K562 (cell line): Measurements from ENCODE around the gene COL15A1. TPM values are rescaled to one million over a fixed set of nuclear protein-coding genes. Genes with fewer than 3 reads are reported as not detected.

ENCODE experiments used
- BACH1 ChIP-seq: fragments of 200-800 bp; sonication (Bioruptor generic); IDR thresholded peaks from 2 replicates; pipeline ENCODE4 v1.6.1; 2016; ENCODE audit warnings: missing genetic modification characterization, missing compliant biosample characterization
- CHD2 ChIP-seq: IDR thresholded peaks from 2 replicates; pipeline ENCODE4 v1.6.1; 2011; ENCODE audit warnings: low read depth, low read length
- FOXA3 ChIP-seq, 2 experiments: fragments of 450-650 bp in 1 of 2; sonication (generic) in 1 of 2; formaldehyde crosslinking; IDR thresholded peaks in 1 of 2; conservative IDR thresholded peaks in 1 of 2; 2 replicates each; pipeline versions ENCODE4 v1.4.0 to v1.8.0; 2020 to 2022; ENCODE audit warnings: mild to moderate bottlenecking in 2 of 2, missing genetic modification reagents in 1 of 2
- L3MBTL2 ChIP-seq: fragments of 450-650 bp; IDR thresholded peaks from 2 replicates; pipeline ENCODE4 v1.6.1; 2016; ENCODE audit warnings: mild to moderate bottlenecking, moderate library complexity
- REST ChIP-seq, 2 experiments: fragments of 450-650 bp; formaldehyde crosslinking in 1 of 2; IDR thresholded peaks; 2 replicates each; pipeline versions ENCODE4 v1.4.0 to v1.6.1; 2014 to 2020; ENCODE audit warnings: mild to moderate bottlenecking in 2 of 2, borderline replicate concordance in 1 of 2, low read depth in 1 of 2
- ZC3H8 ChIP-seq: fragments of 450-650 bp; IDR thresholded peaks from 2 replicates; pipeline ENCODE4 v1.6.1; 2017
- polyA plus RNA-seq, 8 experiments: library from polyadenylated mRNA; depleted of rRNA in 4 of 8; stranded (reverse) in 5 of 8; unstranded in 3 of 8; fragments of >200 nt; fragmentation: Nextera tagmentation in 2 of 8; fragmentation: Illumina TruSeq in 1 of 8; extraction: Ambion mirVana in 2 of 8; extraction: Trizol in 1 of 8; gene quantifications; 2 replicates each; pipeline versions ENCODE4 v1.2.1 to v1.2.3, GENCODE V29; 2011 to 2014; ENCODE audit warnings: inconsistent platforms in 1 of 8, missing spikeins in 1 of 8
- total RNA-seq, 7 experiments: library from RNA; depleted of rRNA in 6 of 7; stranded (reverse); fragments of >200 nt in 6 of 7; fragmentation: Illumina TruSeq in 2 of 7; extraction: Trizol in 2 of 7; gene quantifications; 2 replicates each; pipeline versions ENCODE4 v1.2.1 to v1.2.3, GENCODE V29; 2011 to 2021; ENCODE audit warnings: low replicate concordance in 1 of 7
- TF ChIP-seq, protein P1 (sequence below), 2 experiments: fragments of 450-650 bp in 1 of 2; IDR thresholded peaks; 2 replicates each; pipeline ENCODE4 v1.6.1; 2011 to 2017; ENCODE audit warnings: low read depth in 2 of 2, antibody characterized with exemption in 1 of 2, borderline replicate concordance in 1 of 2, low read length in 1 of 2, mild to moderate bottlenecking in 1 of 2, mixed read lengths in 1 of 2; ENCODE audit not compliant: control insufficient read depth in 1 of 2
- TF ChIP-seq, protein P2 (sequence below), 3 experiments: IDR thresholded peaks in 2 of 3; conservative IDR thresholded peaks in 1 of 3; 2 replicates each; pipeline ENCODE4 v1.5.1; 2011 to 2012; ENCODE audit warnings: low read length in 3 of 3, mild to moderate bottlenecking in 3 of 3, control low read depth in 2 of 3, improper control_type of control experiment in 1 of 3, inconsistent platforms in 1 of 3, low read depth in 1 of 3, mixed read lengths in 1 of 3, moderate library complexity in 1 of 3; ENCODE audit not compliant: insufficient read depth in 2 of 3

COL15A1 gene
- total and polyA plus RNA-seq, 9 of the 15 experiments (the other 6 are each of a cell fraction or from before 2014, with no cell fraction given) = 0.46 to 5.1 (median 2.6) TPM

DNA sequence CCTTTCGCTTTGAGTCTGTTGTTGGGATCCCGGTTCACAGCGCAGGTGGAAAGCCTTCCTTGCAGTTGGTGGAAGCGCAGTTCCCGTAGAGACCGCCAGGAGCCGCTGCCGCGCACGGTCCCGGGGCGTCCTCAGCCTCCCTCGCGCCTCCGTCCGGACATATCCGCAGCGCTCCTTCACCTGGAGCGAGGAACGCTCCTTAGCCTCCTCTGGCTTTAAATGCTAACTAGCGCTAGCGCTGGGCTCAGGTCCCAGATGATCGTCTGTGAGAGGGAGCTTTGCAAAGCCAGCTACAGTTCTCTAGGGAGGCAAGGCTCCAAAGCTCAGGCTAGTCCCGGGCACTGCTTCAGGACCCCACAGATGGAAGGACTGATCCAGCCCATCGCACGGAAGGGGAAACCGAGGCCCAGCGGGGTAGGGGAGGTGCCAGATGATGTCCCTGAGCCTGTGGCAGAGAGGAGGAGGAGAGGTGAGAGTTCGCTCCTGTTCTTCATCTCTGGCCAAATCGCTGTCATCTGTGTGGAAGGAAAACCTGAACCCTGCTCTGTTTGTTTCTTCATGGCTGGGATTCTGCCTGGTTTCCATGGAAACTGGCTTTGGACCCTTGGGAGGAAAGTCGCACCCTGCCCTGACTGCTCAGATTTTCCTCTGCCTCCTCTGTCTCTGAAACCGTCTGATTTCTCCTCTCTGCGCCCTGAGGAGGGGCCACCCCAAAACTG, 31.4 kb downstream of the COL15A1 start (continued):
- TF ChIP-seq FOXA3 (CRISPR knock-in tag; conservative IDR thresholded peaks at IDR 0.05 in 1 of 2, IDR thresholded peaks at IDR 0.05 in 1 of 2) (no peak), REST (IDR thresholded peaks at IDR 0.05; ENCODE audit: borderline replicate concordance) (peak; percentile 88), REST (CRISPR knock-in tag; IDR thresholded peaks at IDR 0.05; ENCODE audit: low read depth) (no peak), L3MBTL2 (peak; percentile 74), BACH1 (tag) (no peak), CHD2 (no peak), ZC3H8 (no peak)
- TF ChIP-seq, protein P1, sequence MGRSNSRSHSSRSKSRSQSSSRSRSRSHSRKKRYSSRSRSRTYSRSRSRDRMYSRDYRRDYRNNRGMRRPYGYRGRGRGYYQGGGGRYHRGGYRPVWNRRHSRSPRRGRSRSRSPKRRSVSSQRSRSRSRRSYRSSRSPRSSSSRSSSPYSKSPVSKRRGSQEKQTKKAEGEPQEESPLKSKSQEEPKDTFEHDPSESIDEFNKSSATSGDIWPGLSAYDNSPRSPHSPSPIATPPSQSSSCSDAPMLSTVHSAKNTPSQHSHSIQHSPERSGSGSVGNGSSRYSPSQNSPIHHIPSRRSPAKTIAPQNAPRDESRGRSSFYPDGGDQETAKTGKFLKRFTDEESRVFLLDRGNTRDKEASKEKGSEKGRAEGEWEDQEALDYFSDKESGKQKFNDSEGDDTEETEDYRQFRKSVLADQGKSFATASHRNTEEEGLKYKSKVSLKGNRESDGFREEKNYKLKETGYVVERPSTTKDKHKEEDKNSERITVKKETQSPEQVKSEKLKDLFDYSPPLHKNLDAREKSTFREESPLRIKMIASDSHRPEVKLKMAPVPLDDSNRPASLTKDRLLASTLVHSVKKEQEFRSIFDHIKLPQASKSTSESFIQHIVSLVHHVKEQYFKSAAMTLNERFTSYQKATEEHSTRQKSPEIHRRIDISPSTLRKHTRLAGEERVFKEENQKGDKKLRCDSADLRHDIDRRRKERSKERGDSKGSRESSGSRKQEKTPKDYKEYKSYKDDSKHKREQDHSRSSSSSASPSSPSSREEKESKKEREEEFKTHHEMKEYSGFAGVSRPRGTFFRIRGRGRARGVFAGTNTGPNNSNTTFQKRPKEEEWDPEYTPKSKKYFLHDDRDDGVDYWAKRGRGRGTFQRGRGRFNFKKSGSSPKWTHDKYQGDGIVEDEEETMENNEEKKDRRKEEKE (IDR thresholded peaks at IDR 0.05; ENCODE audit: borderline replicate concordance in 1 of 2, control insufficient read depth in 1 of 2, low read depth in 2 of 2, low read length in 1 of 2) = no peak
- TF ChIP-seq, protein P2, sequence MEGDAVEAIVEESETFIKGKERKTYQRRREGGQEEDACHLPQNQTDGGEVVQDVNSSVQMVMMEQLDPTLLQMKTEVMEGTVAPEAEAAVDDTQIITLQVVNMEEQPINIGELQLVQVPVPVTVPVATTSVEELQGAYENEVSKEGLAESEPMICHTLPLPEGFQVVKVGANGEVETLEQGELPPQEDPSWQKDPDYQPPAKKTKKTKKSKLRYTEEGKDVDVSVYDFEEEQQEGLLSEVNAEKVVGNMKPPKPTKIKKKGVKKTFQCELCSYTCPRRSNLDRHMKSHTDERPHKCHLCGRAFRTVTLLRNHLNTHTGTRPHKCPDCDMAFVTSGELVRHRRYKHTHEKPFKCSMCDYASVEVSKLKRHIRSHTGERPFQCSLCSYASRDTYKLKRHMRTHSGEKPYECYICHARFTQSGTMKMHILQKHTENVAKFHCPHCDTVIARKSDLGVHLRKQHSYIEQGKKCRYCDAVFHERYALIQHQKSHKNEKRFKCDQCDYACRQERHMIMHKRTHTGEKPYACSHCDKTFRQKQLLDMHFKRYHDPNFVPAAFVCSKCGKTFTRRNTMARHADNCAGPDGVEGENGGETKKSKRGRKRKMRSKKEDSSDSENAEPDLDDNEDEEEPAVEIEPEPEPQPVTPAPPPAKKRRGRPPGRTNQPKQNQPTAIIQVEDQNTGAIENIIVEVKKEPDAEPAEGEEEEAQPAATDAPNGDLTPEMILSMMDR (IDR thresholded peaks at IDR 0.05 in 2 of 3, conservative IDR thresholded peaks at IDR 0.05 in 1 of 3; ENCODE audit: insufficient read depth in 2 of 3, low read depth in 1 of 3, low read length in 3 of 3) = peak; percentile 99
